Breast epithelium (tissue), 4 donors: ENCODE data around the gene HABP2. TPM values are rescaled to one million over a fixed set of nuclear protein-coding genes. Genes with fewer than 3 reads are reported as not detected.

ENCODE experiments used
- DNase-seq, 2 donors: peaks; one replicate each; pipeline ENCODE4 v3.0.0-alpha.2; 2019; ENCODE audit warnings: low spot score in 2 of 2
- H3K27ac ChIP-seq, 2 donors: fragments of 200-600 bp; sonication (generic) in 1 of 2; one replicate each; pipeline ENCODE4 v1.5.1; 2016 to 2019; ENCODE audit warnings: mild to moderate bottlenecking in 1 of 2
- H3K27me3 ChIP-seq, 2 donors: fragments of 200-600 bp; sonication (generic) in 1 of 2; one replicate each; pipeline versions ENCODE4 v1.5.1 to v1.6.0; 2017 to 2019; ENCODE audit warnings: control low read depth in 1 of 2, mild to moderate bottlenecking in 1 of 2
- H3K36me3 ChIP-seq: fragments of 200-600 bp; one replicate; pipeline ENCODE4 v1.5.1; 2019
- H3K4me1 ChIP-seq, 2 donors: fragments of 200-600 bp; sonication (generic); one replicate each; pipeline ENCODE4 v1.5.1; 2016 to 2019; ENCODE audit warnings: control low read depth in 1 of 2
- H3K4me3 ChIP-seq, 3 donors: fragments of 200-600 bp; sonication (generic); 1 replicate in 2 of 3; 2 replicates in 1 of 3; pipeline ENCODE4 v1.5.1; 2016 to 2019; ENCODE audit warnings: mild to moderate bottlenecking in 3 of 3, moderate library complexity in 2 of 3
- H3K9me3 ChIP-seq, 2 donors: fragments of 200-600 bp; sonication (generic) in 1 of 2; one replicate each; pipeline ENCODE4 v1.5.1; 2016 to 2019; ENCODE audit warnings: control low read depth in 1 of 2
- CTCF ChIP-seq, 3 donors: fragments of 450-650 bp; IDR thresholded peaks; one replicate each; pipeline ENCODE4 v1.5.1; 2016 to 2017; ENCODE audit warnings: antibody characterized with exemption in 3 of 3, mild to moderate bottlenecking in 3 of 3, moderate library complexity in 3 of 3
- POLR2A ChIP-seq: fragments of 450-650 bp; IDR thresholded peaks from one replicate; pipeline ENCODE4 v1.6.1; 2016; ENCODE audit warnings: antibody characterized with exemption, mild to moderate bottlenecking, moderate library complexity
- POLR2AphosphoS5 ChIP-seq, 3 donors: sonication (generic); formaldehyde crosslinking; IDR thresholded peaks; one replicate each; pipeline ENCODE4 v1.6.1; 2017; ENCODE audit warnings: antibody characterized with exemption in 3 of 3
- intact Hi-C: fragments of 100-400 bp; cut with DNase I; formaldehyde crosslinking; loops from one replicate; pipeline ENCODE4 v1.15.1; 2023; ENCODE audit warnings: low total_unique reads
- total RNA-seq, 3 donors: library from RNA; depleted of rRNA; stranded (reverse); fragments of >200 nt; gene quantifications; one replicate each; pipeline ENCODE4 v1.1.0, GENCODE V29; 2016

The HABP2 gene
- total RNA-seq, 3 donors from 2014 or later: 0.29 to 0.66 TPM; not detected in 1

- intact Hi-C loops: no loop called here
Observed at GRCh38 chr10:113521475-113521795, 31.4 kb upstream of the HABP2 start.

GRCh38 chr10:113522460-113522859 is 30.4 kb upstream of the HABP2 start:
- Histone ChIP-seq H3K36me3 (no peaks in the 10 kb centered on the region), H3K9me3 (no peaks in the 10 kb centered on the region), H3K27ac (peak overlapping the region; percentile 77 to 82), H3K4me1 (no peaks in the 10 kb centered on the region), H3K4me3 (no peak overlapping the region), H3K27me3 (no peaks in the 10 kb centered on the region)
- intact Hi-C loops: no loop called here
- no peak for DNase-seq
- TF ChIP-seq CTCF (IDR thresholded peaks at IDR 0.05): no peak

More at GRCh38 chr10:113521475-113521795, 31.4 kb upstream of the HABP2 start:
- no peak for DNase-seq
- Histone ChIP-seq H3K4me1 (no peaks in the 10 kb centered on the region), H3K27ac (peak overlapping the region; percentile 3 to 77), H3K27me3 (no peaks in the 10 kb centered on the region), H3K36me3 (no peaks in the 10 kb centered on the region), H3K4me3 (no peak overlapping the region), H3K9me3 (no peaks in the 10 kb centered on the region)
- TF ChIP-seq CTCF (IDR thresholded peaks at IDR 0.05) (no peak), POLR2AphosphoS5 (IDR thresholded peaks at IDR 0.05) (no peak), POLR2A (no peak)

GRCh38 chr10:113523071-113523470 is 29.8 kb upstream of the HABP2 start:
- no peaks in the 10 kb centered on the region for H3K9me3 ChIP-seq
- TF ChIP-seq POLR2AphosphoS5 (IDR thresholded peaks at IDR 0.05): no peak
- TF ChIP-seq POLR2A: no peak
- no peak for TF ChIP-seq CTCF (IDR thresholded peaks at IDR 0.05)
- H3K27ac ChIP-seq: peak overlapping the region; percentile 77 to 82
- H3K27me3 ChIP-seq: no peaks in the 10 kb centered on the region
- H3K36me3 ChIP-seq: no peaks in the 10 kb centered on the region
- intact Hi-C loops: no loop called here
- H3K4me1 ChIP-seq: no peaks in the 10 kb centered on the region
- no peak overlapping the region for H3K4me3 ChIP-seq
- DNase-seq: peak in 1 of 2 donors; percentile 71

GRCh38 chr10:113523628-113524027 is 29.2 kb upstream of the HABP2 start:
- no peaks in the 10 kb centered on the region for H3K27me3 ChIP-seq
- no peak for TF ChIP-seq POLR2A
- TF ChIP-seq POLR2AphosphoS5 (IDR thresholded peaks at IDR 0.05): no peak
- no peak for TF ChIP-seq CTCF (IDR thresholded peaks at IDR 0.05)
- no peak overlapping the region for H3K4me3 ChIP-seq
- no peak for DNase-seq
- H3K9me3 ChIP-seq: no peaks in the 10 kb centered on the region
- H3K4me1 ChIP-seq: no peaks in the 10 kb centered on the region
- intact Hi-C loops: no loop called here
- H3K36me3 ChIP-seq: no peaks in the 10 kb centered on the region
- H3K27ac ChIP-seq: peak overlapping the region; percentile 77 to 82

GRCh38 chr10:113524120-113524519 is 28.7 kb upstream of the HABP2 start:
- H3K9me3 ChIP-seq: no peaks in the 10 kb centered on the region
- no peaks in the 10 kb centered on the region for H3K36me3 ChIP-seq
- no peak for DNase-seq
- intact Hi-C loops: no loop called here
- H3K27me3 ChIP-seq: no peaks in the 10 kb centered on the region
- TF ChIP-seq CTCF (IDR thresholded peaks at IDR 0.05) (no peak), POLR2A (no peak), POLR2AphosphoS5 (IDR thresholded peaks at IDR 0.05) (no peak)
- H3K4me1 ChIP-seq: no peaks in the 10 kb centered on the region
- peak overlapping the region; percentile 77 to 82 for H3K27ac ChIP-seq
- H3K4me3 ChIP-seq: no peak overlapping the region
